ENCODE measurements around the gene CECR2.
A peak's percentile ranks its signal among the peaks of the same experiment; 100 is the strongest.
"Not testable (repeated sequence)": the region's sequence is repeated elsewhere in the genome, so short reads cannot be mapped to it uniquely, and the experiment has no call there.

Gene CECR2

DNA sequence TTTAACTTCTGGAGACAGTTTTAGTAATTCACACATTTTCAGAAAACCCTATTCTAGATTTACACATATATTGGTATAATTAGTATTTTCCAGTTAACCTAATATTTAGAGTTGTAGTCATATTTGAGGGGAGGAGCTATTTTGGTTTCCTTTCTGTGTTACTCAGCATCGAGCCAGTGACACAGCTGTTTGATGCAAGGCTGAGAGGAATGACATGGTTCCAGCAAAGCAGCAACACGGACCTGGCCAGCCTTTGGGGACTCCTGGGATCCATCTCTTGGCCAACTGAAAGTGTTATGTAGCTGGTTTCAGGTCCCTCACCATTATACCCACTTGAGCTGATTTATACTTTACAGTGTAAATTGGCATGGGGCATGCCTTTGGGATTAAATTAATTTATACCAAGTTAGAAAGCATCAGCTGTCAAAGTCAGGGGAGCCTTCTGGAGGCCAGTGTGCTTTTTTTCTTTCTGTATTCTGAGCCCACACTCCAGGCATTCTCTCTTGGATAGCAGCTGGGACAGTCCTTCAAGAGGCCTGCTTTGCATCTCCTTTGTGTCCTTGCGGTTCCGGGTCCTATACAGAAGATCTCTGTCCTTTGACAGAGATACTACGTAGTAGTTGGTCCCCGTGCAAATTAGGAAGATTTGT lies 102.8 kb downstream of the CECR2 start:
- no peak for DNase-seq

DNA sequence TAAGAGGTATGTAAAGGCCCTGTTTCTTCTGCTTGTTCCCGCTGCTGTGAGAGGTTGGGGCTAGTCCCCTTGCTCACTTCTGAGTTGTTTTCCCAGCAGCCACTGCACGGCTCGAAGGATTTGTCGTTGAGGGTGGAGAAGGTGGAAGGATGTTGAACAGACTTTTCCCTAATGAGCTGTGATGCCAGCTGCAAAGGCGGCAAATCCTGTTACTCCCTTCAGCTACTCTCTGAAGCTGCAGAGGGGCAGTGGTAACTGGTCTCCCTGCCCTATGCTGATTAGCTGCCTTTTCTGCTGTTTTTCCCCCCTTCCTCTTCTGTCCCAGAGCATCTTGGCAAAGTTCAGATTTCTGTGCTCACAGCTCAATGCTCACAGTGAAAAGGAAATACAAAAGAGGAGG lies 103.7 kb downstream of the CECR2 start:
- DNase-seq, result no peak

DNA sequence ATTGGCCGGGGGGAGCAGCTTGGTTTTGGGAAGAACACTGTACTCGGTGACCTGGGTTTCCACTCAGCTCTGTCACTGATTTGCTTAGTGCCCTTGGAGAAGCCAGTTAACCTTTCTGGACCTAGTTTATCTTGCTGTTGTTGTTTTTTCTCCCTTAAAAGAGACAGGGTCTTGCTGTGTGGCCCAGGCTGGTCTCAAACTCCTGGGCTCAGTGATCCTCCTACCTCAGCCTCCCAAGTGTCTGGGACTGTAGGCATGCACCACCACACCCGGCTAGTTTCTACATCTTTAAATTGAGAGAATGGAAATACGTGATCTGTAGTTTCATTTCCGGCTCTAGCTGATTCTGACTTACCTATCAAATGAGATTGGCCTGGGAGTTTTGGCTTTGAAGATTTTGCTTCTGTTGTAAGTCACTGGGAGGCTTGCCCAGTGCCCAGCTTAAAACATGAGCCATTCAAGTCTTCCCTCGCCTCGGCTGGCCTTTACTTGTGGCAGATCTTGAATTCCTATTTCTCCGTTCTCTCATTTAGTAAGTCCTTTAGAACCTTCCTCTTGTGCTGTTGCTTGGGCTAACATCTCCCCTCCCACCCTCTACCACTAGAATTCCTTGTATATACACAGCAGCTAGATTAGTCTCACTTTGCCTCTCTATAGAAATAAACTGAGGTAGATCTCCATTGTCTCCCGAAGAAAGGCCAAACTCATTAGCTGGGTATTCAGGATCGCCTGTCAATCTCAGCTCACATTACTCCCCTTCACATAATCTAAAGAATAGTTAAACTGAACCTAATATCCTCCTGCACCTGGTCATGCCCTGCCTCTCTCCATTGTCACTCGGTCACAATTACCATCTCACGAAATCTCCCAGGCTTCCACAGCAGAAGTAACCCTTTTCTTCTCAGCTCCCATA lies 106.3 kb downstream of the CECR2 start:
- DNase-seq, result no peak

DNA sequence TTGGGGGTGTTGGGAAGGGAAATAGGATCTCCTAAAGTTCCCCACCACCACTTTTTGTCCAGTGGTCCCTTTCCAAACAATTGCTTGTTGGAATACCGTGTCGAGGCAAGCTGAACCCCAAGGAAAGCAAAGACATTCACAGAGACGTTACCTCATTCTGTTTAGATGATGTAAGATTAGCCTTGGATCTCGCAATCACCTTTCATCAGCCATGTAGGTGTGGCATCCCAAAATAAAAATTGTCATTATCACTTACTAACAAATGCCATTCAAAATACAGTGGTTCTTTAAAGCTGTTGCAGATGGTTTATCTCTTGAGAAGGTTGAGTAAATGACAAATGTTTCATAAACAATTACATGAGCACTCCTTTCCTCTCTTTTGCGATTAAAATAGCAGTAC lies 107.6 kb downstream of the CECR2 start:
- DNase-seq, result peak; percentile 36

DNA sequence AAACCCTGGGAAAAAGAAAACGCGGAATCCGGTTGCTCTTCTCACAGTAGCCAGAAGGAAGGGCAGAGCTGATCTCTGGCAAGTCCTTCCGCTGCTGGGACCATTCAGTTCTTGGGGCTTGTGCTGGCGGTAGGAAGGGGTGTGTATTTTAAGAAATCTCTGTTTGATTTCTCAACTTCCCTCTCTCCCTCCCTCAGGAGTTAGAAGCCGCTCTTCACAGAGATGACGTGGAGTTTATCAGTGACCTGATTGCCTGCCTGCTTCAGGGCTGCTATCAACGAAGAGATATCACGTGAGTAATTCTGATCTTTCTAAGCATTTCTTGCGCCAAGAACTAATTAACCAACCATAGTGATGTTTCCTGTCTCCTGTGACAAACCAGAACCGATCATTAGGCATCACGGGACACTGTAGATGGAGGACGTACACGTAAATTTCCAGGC lies 108.2 kb downstream of the CECR2 start:
- peak; percentile 50 for DNase-seq

DNA sequence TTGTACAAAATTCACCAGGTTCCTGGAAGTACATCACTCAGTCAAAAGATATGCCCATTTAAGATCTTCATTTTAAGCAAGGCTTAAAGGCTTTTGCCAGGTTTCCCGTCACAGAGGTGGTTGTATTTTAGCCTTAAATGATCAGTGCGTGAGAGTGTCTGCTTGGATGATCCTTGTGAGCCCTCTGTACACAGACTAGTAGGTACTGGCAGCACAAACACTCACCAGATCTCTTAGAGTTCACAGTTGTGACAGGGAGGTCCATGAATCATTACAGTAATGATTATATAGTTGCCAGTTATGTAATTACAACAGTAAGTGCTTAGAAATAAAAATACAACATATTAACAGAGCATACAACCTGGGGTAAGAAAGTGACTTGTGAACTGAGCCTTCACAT lies 109.9 kb downstream of the CECR2 start:
- DNase-seq, result peak; percentile 67

DNA sequence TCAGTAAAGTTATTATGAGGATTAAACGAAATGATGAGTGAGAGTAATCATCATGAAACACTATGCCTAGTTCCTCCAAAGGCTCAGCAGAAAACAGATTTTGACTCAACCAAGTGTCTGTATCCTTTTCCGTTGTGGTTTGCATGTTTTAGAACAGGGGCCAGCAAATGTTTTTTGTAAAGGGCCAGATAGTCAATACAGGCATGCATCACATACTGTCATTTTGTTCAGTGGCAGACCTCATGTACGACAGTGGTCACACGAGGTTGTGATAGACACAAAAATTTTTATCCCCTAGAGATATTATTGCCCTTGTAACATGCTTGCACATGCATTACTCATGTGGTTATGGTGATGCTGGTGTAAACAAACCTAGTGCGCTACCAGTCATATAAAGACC lies 112.2 kb downstream of the CECR2 start:
- DNase-seq, result no peak

DNA sequence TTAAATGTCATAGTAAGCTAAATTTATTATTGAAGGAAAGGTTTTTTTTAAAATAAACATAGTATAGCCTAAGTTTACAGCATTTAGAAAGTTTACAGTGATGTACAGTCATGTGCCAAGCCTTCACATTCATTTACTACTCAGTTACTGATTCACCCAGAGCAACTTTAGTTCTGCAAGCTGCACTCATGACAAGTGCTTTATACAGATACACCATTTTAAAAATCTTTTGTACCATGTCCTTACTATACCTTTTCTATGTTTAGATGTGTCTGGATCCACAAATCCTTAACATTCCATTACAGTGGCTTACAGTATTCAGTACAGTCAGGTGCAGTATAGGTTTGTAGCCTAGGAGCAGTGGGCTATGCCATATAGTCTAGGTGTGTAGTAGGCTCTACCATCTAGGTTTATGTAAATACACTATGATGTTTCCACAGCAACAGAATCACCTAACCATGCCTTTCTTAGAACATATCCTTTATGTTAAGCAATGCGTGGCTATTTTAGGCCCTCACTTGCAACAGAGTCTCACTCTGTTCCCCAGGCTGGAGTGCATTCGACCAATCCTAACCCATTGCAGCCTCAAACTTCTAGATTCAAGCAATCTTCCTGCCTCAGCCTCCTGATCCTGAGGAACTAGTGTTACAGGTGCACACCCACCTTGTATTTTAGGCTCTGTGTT lies 114.6 kb downstream of the CECR2 start:
- no peak for DNase-seq

DNA sequence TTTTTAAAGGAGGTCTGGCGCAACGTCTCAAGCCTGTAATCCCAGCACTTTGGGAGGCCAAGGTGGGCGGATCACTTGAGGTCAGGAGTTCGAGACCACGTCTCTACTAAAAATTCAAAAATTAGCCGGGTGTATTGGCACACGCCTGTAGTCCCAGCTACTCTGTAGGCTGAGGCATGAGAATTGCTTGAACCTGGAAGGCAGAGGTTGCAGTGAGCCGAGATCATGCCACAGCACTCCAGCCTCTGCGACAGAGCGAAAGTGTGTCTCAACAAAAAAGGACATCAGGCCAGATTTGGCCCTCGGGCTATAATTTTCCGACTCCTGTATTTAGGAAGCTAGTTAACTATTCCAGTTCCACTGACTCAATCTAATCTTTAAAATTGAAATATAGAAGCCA lies 115.3 kb downstream of the CECR2 start:
- DNase-seq, result no peak

DNA sequence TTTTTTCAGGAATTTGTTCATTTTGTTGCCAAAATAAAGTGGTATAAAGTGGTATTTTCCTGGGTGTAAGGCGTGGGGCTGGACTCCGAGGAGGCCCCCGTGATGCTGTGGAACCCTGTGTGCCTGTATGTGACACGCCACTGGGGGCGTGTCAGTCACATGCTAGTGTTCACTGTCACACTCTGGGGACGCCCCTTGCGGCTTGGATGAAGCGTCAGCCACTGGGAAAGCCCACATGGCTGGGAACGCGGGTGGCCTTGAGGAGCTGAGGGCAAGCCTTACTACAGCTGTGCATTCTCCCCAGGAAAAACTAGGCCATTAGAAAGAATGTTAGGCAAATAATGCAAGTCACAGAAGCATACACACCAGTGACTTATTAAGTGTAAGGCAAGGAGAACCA lies 117.1 kb downstream of the CECR2 start:
- no peak for DNase-seq

DNA sequence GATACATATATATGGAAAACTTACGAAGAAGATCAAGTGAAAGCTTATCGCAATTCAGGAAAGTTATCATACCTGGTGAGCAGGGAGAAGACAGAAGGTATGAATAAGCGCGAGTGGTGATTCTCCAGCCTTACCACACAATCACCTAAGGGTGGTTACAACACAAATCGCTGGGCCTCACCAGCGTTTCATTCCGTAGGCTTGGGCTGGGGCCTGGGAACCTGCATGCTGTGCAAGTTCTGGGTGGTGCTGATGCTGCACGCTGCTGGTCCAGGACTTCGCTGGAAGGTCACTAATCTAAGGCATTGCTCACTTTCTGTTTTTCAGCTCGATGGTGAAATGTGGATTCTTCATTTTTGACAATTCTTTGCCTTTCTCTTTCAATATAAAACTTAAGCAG lies 117.5 kb downstream of the CECR2 start:
- no peak for DNase-seq

DNA sequence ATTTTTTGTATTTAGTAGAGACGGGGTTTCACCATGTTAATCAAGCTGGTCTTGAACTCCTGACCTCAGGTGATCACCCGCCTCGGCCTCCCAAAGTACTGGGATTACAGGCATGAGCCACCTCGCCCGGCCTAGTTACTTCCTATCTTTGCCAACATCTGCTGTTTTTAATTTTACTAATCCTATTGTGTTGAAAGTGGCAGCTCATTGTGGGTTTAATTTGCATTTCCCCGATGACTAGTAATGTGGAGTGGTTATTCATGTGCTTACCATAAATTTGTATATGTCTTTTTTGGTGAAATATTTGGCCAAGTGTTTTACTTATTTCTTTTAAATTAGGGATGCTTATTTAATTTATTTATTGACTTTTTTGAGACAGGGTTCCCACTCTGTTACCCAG lies 119.8 kb downstream of the CECR2 start:
- DNase-seq, result no peak

DNA sequence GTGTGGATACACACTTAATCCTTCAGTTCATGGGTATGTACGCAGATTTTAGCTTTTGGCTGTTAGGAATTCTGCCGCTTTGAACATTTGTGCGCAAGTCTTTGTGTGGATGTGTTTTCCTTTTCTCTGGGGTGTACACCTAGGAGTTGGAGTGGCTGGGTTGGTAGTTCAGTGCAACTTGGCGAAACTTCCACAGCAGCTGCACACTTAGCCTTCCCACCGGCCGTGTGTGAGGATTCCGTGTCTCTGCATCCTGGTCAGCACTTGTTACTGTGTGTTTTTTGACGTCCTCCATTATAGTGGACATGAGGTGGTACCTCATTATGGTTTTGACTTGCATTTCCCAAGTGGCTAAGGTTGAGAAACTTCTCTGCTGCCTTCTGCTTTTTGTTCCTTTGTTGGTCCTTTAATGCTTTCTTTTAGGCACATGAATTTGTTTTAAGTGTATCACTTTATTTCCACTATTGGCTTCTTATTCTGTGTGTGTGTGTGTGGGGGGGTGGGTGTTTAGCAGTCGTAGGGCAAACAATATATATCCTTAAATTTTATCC lies 121.9 kb downstream of the CECR2 start:
- DNase-seq, result no peak

DNA sequence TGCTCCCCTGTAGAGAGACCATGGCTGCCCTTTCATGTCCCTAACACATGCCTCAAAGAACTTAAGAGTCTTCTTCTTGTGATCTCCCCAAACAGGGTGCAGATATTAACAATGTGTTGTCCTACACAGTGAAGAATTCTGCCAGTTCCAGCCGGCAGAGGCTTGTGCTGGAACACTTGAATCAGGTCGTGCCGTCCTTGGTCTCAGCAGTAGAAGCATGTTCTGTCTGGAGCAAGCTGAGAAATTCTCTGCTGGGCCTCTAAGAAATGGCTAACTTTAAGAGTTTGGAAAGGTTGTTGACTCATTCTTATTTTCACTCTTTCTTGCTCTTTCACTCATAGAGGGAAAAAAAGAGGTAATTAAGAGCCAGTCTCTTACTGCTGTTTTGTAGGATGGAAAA lies 123.0 kb downstream of the CECR2 start:
- DNase-seq, result no peak

DNA sequence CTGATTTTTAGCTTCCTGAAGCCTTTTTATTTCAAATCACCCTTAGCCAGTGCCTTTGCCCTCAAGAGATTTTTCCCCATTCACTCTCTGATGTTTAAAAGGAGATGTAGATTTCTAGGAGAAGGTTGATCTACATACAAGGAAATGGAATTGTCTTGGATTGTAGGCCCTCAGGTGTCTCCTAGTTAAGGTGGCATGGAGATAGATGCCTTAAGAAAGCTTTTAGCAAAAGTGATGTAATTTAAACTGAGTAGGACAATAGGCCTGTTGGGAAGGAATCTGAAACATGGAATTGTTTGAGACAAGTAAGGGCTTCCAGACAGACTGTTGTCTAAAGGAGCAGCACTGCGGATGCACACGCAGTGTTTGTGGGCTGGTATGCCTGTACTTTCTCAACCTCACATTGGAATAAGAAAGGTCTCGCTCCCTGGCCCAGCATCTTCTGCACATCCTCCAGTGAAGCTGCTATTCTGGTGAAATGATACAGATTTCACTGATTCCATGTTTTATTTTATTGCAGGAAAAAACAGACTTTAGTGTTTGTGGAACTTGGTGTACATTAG lies 124.2 kb downstream of the CECR2 start:
- DNase-seq, result no peak

DNA sequence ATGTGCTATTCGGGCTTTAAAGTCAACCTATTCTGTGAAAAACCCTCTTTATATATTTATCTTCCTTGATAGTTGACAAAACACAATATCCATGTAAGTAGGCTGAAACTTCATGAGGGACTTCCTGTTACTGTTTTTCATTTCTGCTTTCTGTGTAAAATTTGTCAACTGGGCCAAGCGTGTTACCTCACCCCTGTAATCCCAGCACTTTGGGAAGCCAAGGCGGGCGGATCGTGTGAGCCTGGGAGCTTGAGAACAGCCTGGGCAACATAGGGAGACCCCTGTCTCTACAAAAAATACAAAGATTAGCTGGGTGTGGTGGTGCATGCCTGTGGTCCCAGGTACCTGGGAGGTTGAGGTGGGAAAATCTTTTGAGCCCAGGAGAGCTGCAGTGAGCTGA lies 127.6 kb downstream of the CECR2 start:
- no peak for DNase-seq

DNA sequence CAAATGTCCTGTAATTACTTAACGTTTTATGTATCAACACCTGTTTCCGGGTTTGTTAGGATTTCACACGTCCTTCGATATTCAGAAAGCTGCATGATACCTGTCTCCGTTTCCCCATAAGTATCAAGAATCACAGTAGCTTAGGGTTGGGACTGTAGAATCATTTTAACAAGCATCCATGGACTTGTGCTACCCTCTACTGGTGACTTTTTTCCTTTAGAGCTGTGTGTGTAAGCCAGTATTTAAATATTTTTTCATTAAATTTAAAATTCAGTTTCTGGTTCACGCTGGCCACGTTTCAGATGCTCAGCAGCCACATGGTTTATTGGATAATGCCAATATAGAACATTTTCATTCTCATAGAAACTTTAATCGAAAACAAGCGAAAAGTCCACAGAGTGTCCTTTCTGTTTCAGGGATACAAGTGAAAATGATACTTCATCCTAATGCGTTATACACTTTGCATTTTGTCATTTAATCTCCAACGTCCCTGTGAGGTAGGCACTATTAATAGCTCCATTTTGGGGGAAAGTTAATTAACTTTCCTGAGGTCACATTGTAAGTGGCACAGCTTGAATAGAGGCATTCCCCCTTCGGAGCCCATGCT lies 132.5 kb downstream of the CECR2 start:
- peak; percentile 83 for DNase-seq

DNA sequence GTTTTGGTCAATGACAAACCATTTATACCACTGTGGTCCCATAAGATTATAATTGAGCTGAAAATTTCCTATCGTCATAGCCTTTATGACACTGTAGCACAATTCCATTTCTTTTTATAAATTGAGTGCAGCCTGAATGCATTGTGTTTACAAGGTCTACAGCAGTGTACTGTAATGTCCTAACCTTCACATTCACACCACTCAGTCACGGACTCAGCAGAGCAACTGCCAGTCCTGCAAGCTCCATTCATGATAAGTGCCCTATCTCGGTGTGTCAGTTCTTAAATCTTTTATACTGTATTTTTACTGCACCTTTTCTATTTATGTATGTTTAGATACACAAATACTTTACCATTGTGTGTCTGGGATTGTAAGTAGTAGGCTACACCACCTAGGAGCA lies 138.8 kb downstream of the CECR2 start:
- DNase-seq, result no peak

DNA sequence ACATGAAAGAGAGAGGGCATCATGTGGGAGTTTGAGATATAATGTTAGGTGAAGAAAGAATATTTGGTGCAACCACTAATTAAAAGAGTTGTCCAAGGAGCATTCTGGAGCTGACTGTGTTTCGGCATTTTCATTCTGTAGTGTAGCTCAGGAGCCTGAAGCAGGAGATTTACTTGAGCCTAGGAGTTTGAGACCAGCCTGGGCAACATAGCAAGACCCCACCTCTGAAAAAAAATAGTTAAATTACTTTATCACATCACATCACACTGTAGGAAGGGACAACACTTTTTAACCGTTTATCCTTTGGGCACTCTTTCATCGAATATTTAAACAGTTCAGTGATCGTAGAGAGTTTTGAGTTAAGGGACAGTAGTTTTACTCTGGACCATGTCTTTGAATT lies 143.7 kb downstream of the CECR2 start:
- no peak for DNase-seq

DNA sequence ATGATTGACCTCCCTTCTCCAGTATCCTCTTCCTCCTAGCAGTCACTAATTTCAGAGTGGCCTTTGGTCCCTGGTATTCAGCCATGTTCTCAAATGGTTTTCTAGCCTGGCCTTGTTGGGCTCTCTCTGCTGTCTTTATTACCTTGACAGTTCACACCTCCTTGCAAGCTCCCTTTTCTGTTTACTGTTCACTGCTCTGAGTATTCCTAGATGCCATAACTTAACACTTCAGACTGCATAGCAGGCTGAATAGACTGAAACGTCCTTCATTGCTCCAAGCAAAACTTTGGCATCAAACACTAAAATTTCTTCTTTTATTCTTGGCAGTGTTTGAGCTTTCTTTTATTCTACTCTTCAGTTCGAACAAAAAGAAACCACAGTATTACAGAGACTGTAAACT lies 144.4 kb downstream of the CECR2 start:
- no peak for DNase-seq

DNA sequence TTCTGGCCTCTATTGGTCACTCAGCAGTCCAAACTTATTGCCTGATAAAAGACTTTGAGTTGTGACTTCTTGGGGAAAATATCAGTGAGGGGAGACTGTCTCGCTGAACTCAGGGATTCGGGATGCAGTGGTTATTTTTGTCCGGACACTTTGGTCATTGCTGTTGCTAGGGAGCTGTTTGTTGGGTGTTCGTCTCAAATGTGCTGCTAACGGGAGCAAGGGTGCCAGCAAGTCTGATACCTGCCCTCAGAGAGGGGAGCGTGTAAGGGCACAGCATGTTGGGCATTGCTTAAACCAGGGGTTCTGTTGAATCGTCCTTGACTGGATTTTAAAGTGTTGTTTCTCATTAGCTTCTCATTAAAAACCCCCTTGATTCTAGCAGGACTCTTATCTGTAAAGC lies 144.8 kb downstream of the CECR2 start:
- DNase-seq, result no peak

DNA sequence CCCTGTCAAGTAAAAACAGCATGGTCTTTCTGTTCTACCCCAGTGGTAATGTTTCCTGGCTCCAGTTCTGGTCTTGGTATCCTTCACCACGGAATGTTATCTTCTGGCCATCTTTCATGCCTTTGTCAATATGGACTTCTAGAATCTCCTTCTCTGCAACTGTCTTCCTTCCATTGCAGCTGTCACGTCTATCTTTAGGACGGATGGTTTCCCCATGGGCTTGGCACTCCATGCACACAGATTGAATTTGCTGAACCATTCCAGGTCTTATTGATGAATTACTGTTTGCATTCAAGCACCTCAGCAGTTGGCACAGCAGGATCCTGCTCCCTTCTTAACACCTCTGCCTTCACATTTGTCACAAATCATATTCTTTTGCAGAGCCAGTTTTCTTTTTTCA lies 149.1 kb downstream of the CECR2 start:
- no peak for DNase-seq

DNA sequence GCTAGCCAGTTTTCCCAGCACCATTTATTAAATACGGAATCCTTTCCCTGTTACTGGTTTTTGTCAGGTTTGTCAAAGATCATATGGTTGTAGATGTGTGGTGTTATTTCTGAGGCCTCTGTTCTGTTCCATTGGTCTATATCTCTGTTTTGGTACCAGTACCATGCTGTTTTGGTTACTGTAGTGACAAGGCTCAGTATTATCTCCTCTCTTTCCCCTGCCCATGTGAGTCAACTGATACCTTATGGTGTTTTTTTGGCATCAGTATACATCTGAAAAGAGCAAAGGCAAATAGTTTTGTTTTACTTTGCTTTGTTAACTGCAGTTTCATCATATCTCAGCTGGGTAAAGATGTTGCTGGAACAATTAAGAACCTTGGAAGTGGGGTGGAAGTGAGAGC lies 152.7 kb downstream of the CECR2 start:
- DNase-seq, result not testable (repeated sequence)
